Inferior parietal cortex (tissue), 1 donor: ENCODE results near the gene CD96.
"Not testable (repeated sequence)": the region's sequence is repeated elsewhere in the genome, so short reads cannot be mapped to it uniquely, and the experiment has no call there.

Experiments used
- DNase-seq: peaks from one replicate; pipeline ENCODE4 v3.0.0-alpha.2; 2016; ENCODE audit errors: extremely low spot score

Gene CD96

GRCh38 chr3:111561902-111562301, 19.9 kb downstream of the CD96 start:
- DNase-seq: not testable (repeated sequence)

GRCh38 chr3:111566844-111567243, 24.8 kb downstream of the CD96 start:
- DNase-seq: no peak

- no peak for DNase-seq
Measured at GRCh38 chr3:111568355-111568754, 26.4 kb downstream of the CD96 start.

GRCh38 chr3:111568911-111569310, 26.9 kb downstream of the CD96 start:
- DNase-seq: no peak

- no peak for DNase-seq
Measured at GRCh38 chr3:111570404-111571030, 28.5 kb downstream of the CD96 start.

- DNase-seq: no peak
Measured at GRCh38 chr3:111571282-111571681, 29.3 kb downstream of the CD96 start.

- no peak for DNase-seq
Measured at GRCh38 chr3:111571907-111572460, 30.0 kb downstream of the CD96 start.

GRCh38 chr3:111577113-111577512, 35.1 kb downstream of the CD96 start:
- no peak for DNase-seq

- no peak for DNase-seq
Measured at GRCh38 chr3:111577798-111578685, 36.0 kb downstream of the CD96 start.

- no peak for DNase-seq
Measured at GRCh38 chr3:111578867-111579266, 36.9 kb downstream of the CD96 start.

GRCh38 chr3:111579495-111579894, 37.5 kb downstream of the CD96 start:
- no peak for DNase-seq

- DNase-seq: no peak
Measured at GRCh38 chr3:111581403-111582119, 39.6 kb downstream of the CD96 start.

- no peak for DNase-seq
Measured at GRCh38 chr3:111582120-111582474, 40.1 kb downstream of the CD96 start.

GRCh38 chr3:111584744-111585143, 42.7 kb downstream of the CD96 start:
- DNase-seq: no peak

GRCh38 chr3:111585217-111585616, 43.2 kb downstream of the CD96 start:
- DNase-seq: no peak

GRCh38 chr3:111588527-111588926, 46.5 kb downstream of the CD96 start:
- DNase-seq: no peak

- no peak for DNase-seq
Measured at GRCh38 chr3:111589303-111590142, 47.5 kb downstream of the CD96 start.

GRCh38 chr3:111590143-111590491, 48.1 kb downstream of the CD96 start:
- no peak for DNase-seq

GRCh38 chr3:111591555-111591954, 49.6 kb downstream of the CD96 start:
- no peak for DNase-seq

- no peak for DNase-seq
Measured at GRCh38 chr3:111592143-111592542, 50.1 kb downstream of the CD96 start.

GRCh38 chr3:111592936-111593335, 50.9 kb downstream of the CD96 start:
- DNase-seq: no peak

- DNase-seq: no peak
Measured at GRCh38 chr3:111593666-111594065, 51.7 kb downstream of the CD96 start.
